Measurements from ENCODE around the gene CCDC179.

DNA sequence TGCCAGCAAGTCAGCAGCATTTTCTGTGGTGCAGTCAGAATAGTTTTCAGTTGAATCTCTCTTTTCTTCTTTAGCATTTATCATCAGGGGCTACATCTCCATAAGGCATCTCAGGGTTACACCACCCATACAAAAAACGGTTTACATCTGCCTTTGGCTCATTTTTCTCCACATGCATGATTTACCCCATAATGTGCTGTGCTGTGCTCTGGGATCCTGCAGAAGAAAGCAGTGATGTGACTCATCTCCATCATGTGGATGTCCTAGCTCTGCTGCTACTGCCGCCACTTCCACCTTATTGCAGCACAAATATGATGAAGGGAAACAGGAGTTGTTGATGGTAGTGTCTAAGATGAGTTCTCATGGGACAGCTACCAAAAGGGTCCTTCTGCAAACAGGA lies 30.0 kb upstream of the CCDC179 start:
- TF ChIP-seq, protein P1, sequence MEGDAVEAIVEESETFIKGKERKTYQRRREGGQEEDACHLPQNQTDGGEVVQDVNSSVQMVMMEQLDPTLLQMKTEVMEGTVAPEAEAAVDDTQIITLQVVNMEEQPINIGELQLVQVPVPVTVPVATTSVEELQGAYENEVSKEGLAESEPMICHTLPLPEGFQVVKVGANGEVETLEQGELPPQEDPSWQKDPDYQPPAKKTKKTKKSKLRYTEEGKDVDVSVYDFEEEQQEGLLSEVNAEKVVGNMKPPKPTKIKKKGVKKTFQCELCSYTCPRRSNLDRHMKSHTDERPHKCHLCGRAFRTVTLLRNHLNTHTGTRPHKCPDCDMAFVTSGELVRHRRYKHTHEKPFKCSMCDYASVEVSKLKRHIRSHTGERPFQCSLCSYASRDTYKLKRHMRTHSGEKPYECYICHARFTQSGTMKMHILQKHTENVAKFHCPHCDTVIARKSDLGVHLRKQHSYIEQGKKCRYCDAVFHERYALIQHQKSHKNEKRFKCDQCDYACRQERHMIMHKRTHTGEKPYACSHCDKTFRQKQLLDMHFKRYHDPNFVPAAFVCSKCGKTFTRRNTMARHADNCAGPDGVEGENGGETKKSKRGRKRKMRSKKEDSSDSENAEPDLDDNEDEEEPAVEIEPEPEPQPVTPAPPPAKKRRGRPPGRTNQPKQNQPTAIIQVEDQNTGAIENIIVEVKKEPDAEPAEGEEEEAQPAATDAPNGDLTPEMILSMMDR (IDR thresholded peaks at IDR 0.05), result no peak
- no peak for TF ChIP-seq POLR2AphosphoS2 (conservative IDR thresholded peaks at IDR 0.05; ENCODE audit: low read length)
- no peak for TF ChIP-seq BHLHE40 (IDR thresholded peaks at IDR 0.05; ENCODE audit: low read depth, low read length)
- no peak for TF ChIP-seq JUN (IDR thresholded peaks at IDR 0.05)

Data from A549 (cell line).